ENCODE results near the gene DVL3. TPM values are rescaled to one million over a fixed set of nuclear protein-coding genes. Genes with fewer than 3 reads are reported as not detected.

Gene DVL3
- 42.0 and 79.0 TPM in 2 replicates for total RNA-seq

GRCh38 chr3:184154885-184155643 is at the start of gene DVL3:
Gene DVL3 (plus strand): TSS chr3:184155377. CDS start chr3:184155636, 259 bp downstream.

GRCh38 chr3:184135149-184135910 is 19.8 kb upstream of the DVL3 start, which contains the start of gene EIF2B5:
Gene EIF2B5 (plus strand): TSS chr3:184135358. CDS start chr3:184135386, 28 bp downstream.

GRCh38 chr3:184174646-184175492 is 19.7 kb downstream of the DVL3 start, which contains the start of gene AP2M1:
Gene AP2M1 (plus strand): TSS chr3:184174855. CDS start chr3:184176994, 2,139 bp downstream.

GRCh38 chr3:184186184-184186901 is 31.2 kb downstream of the DVL3 start, which contains the start of gene ABCF3:
Gene ABCF3 (plus strand): TSS chr3:184186199. CDS start chr3:184186208, 9 bp downstream.

Other genes starting within 250 kb of the DVL3 start
- gene ABCC5, start 137.5 kb upstream of the DVL3 start, total RNA-seq = 7.0 and 12.7 TPM in 2 replicates
- not detected in 2 replicates for gene HTR3D, start 123.6 kb upstream of the DVL3 start, total RNA-seq
- not detected in 2 replicates for gene HTR3C, start 102.3 kb upstream of the DVL3 start, total RNA-seq
- gene HTR3E, start 58.3 kb upstream of the DVL3 start, total RNA-seq = not detected in 2 replicates
- 21.8 and 30.5 TPM in 2 replicates for gene EIF2B5, start 20.0 kb upstream of the DVL3 start, total RNA-seq
- 383 and 406 TPM in 2 replicates for gene AP2M1, start 19.5 kb downstream of the DVL3 start, total RNA-seq
- 40.4 and 79.1 TPM in 2 replicates for gene ABCF3, start 30.8 kb downstream of the DVL3 start, total RNA-seq
- gene VWA5B2, start 74.2 kb downstream of the DVL3 start, total RNA-seq = 0.13 TPM in 1 of 2 replicates, not detected in the other
- gene ALG3, start 93.6 kb downstream of the DVL3 start, total RNA-seq = 64.1 and 67.6 TPM in 2 replicates
- 6.2 and 7.2 TPM in 2 replicates for gene EEF1AKMT4, start 94.3 kb downstream of the DVL3 start, total RNA-seq
- 0.16 and 0.38 TPM in 2 replicates for gene CAMK2N2, start 106.2 kb downstream of the DVL3 start, total RNA-seq
- gene ECE2, start 120.6 kb downstream of the DVL3 start, total RNA-seq = not detected in 2 replicates
- 278 and 988 TPM in 2 replicates for gene PSMD2, start 143.9 kb downstream of the DVL3 start, total RNA-seq
- 314 and 479 TPM in 2 replicates for gene EIF4G1, start 159.2 kb downstream of the DVL3 start, total RNA-seq
- 15.6 and 19.6 TPM in 2 replicates for gene FAM131A, start 182.2 kb downstream of the DVL3 start, total RNA-seq
- 3.9 and 4.1 TPM in 2 replicates for gene CLCN2, start 206.2 kb downstream of the DVL3 start, total RNA-seq
- gene POLR2H, start 206.3 kb downstream of the DVL3 start, total RNA-seq = 50.3 and 105 TPM in 2 replicates
- not detected in 2 replicates for gene THPO, start 222.8 kb downstream of the DVL3 start, total RNA-seq
- under 0.01 and 0.13 TPM in 2 replicates for gene CHRD, start 224.7 kb downstream of the DVL3 start, total RNA-seq